WTC11 (cell line): ENCODE measurements around the gene STK40.

Experiments
- AFF4 ChIP-seq: sonication (generic); formaldehyde crosslinking; IDR thresholded peaks from 2 replicates; pipeline ENCODE4 v1.8.1; 2023; ENCODE audit warnings: mild to moderate bottlenecking, missing genetic modification reagents, borderline replicate concordance
- AR ChIP-seq: fragments of 250-450 bp; sonication (Bioruptor Pico); IDR thresholded peaks from 2 replicates; pipeline ENCODE4 v1.9.0; 2021; ENCODE audit warnings: mild to moderate bottlenecking
- ATF6 ChIP-seq: sonication (generic); formaldehyde crosslinking; IDR thresholded peaks from 2 replicates; pipeline ENCODE4 v1.8.1; 2023; ENCODE audit warnings: mild to moderate bottlenecking, missing genetic modification reagents
- CTCF ChIP-seq: fragments of 200-600 bp; IDR thresholded peaks from 2 replicates; pipeline ENCODE4 v1.8.0; 2022; ENCODE audit warnings: antibody characterized with exemption
- GTF2I ChIP-seq: fragments of 250-450 bp; sonication (Bioruptor Pico); conservative IDR thresholded peaks from 2 replicates; pipeline ENCODE4 v1.4.0; 2021; ENCODE audit warnings: mild to moderate bottlenecking
- JAZF1 ChIP-seq: fragments of 250-450 bp; sonication (Bioruptor Pico); IDR thresholded peaks from 2 replicates; pipeline ENCODE4 v1.9.0; 2021; ENCODE audit warnings: moderate library complexity, mild to moderate bottlenecking, inconsistent platforms
- JUN ChIP-seq: sonication (generic); formaldehyde crosslinking; IDR thresholded peaks from 2 replicates; pipeline ENCODE4 v1.8.0; 2023; ENCODE audit warnings: mild to moderate bottlenecking, missing genetic modification reagents
- NFE2L1 ChIP-seq: sonication (generic); formaldehyde crosslinking; IDR thresholded peaks from 2 replicates; pipeline ENCODE4 v1.8.1; 2023; ENCODE audit warnings: missing genetic modification reagents
- NFYB ChIP-seq: sonication (generic); formaldehyde crosslinking; conservative IDR thresholded peaks from 2 replicates; pipeline ENCODE4 v1.8.0; 2022; ENCODE audit warnings: low read depth, missing genetic modification reagents
- NR1H2 ChIP-seq: sonication (generic); formaldehyde crosslinking; IDR thresholded peaks from 2 replicates; pipeline ENCODE4 v1.9.0; 2021; ENCODE audit warnings: mild to moderate bottlenecking, moderate library complexity, missing genetic modification reagents
- TCF7 ChIP-seq: sonication (generic); formaldehyde crosslinking; IDR thresholded peaks from 2 replicates; pipeline ENCODE4 v1.8.0; 2022; ENCODE audit warnings: mild to moderate bottlenecking, low read depth, missing genetic modification reagents, moderate library complexity
- TP53 ChIP-seq: sonication (generic); formaldehyde crosslinking; IDR thresholded peaks from 2 replicates; pipeline ENCODE4 v1.8.1; 2023; ENCODE audit warnings: mild to moderate bottlenecking, missing genetic modification reagents

- TF ChIP-seq CTCF: no peak
- TF ChIP-seq NFE2L1 (CRISPR knock-in tag): no peak
- TF ChIP-seq JUN (CRISPR knock-in tag): no peak
- TF ChIP-seq JAZF1 (CRISPR knock-in tag): no peak
- no peak for TF ChIP-seq TCF7
- TF ChIP-seq NFYB (CRISPR knock-in tag): no peak
- no peak for TF ChIP-seq ATF6 (CRISPR knock-in tag)
- no peak for TF ChIP-seq AR (CRISPR knock-in tag)
- no peak for TF ChIP-seq NR1H2
- no peak for TF ChIP-seq GTF2I (CRISPR knock-in tag)
- no peak for TF ChIP-seq TP53
- no peak for TF ChIP-seq AFF4 (CRISPR knock-in tag)
Observed at GRCh38 chr1:36391271-36391670, 5.5 kb upstream of the STK40 start.
